H1 (cell line): ENCODE data around the gene CAMK2D. TPM values are rescaled to one million over a fixed set of nuclear protein-coding genes. Genes with fewer than 3 reads are reported as not detected.

ENCODE experiments used
- NRF1 ChIP-seq: IDR thresholded peaks from 2 replicates; pipeline ENCODE4 v1.6.1; 2011; ENCODE audit warnings: mild to moderate bottlenecking, low read depth, low read length, improper control_type of control experiment
- POLR2A ChIP-seq, 2 experiments: IDR thresholded peaks; 1 replicate in 1 of 2; 2 replicates in 1 of 2; pipeline ENCODE4 v1.6.1; 2011; ENCODE audit warnings: low read depth in 2 of 2, low read length in 2 of 2, mild to moderate bottlenecking in 2 of 2; ENCODE audit errors: control extremely low read depth in 1 of 2
- polyA plus RNA-seq, 7 experiments: library from polyadenylated mRNA; depleted of rRNA in 3 of 7; stranded (reverse) in 5 of 7; unstranded in 2 of 7; fragments of >200 nt in 5 of 7; fragments of 200-250 nt in 2 of 7; gene quantifications; 1 replicate in 5 of 7; 2 replicates in 1 of 7; 4 replicates in 1 of 7; pipeline versions ENCODE4 v1.2.1 to v1.2.3, GENCODE V29; 2011 to 2013; ENCODE audit warnings: missing spikeins in 2 of 7, mixed read lengths in 2 of 7
- total RNA-seq: library from RNA; stranded (reverse); fragmentation: NEBNext Ultra II Directional; extraction: Animal tissue kit (Norgen Biotek cat#: 25700); gene quantifications from 2 replicates; pipeline ENCODE4 v1.2.1, GENCODE V29; 2021

Gene CAMK2D
- total and polyA plus RNA-seq, 2 of the 8 experiments (the other 6 are each of a cell fraction or from before 2014, with no cell fraction given) = 3.2 to 7.0 TPM

- TF ChIP-seq NRF1 (no peak), POLR2A (IDR thresholded peaks at IDR 0.05; ENCODE audit: control extremely low read depth in 1 of 2, low read depth in 2 of 2, low read length in 2 of 2) (no peak)
These were observed 60.9 kb downstream of the CAMK2D start (continued) for GRCh38 chr4:113700602-113701150.
